ENCODE data around the gene KRTAP5-11. TPM values are rescaled to one million over a fixed set of nuclear protein-coding genes. Genes with fewer than 3 reads are reported as not detected.
"Not testable (repeated sequence)": the region's sequence is repeated elsewhere in the genome, so short reads cannot be mapped to it uniquely, and the experiment has no call there.

The KRTAP5-11 gene
- total and polyA plus RNA-seq, 4 experiments from 2014 or later = not detected

DNA sequence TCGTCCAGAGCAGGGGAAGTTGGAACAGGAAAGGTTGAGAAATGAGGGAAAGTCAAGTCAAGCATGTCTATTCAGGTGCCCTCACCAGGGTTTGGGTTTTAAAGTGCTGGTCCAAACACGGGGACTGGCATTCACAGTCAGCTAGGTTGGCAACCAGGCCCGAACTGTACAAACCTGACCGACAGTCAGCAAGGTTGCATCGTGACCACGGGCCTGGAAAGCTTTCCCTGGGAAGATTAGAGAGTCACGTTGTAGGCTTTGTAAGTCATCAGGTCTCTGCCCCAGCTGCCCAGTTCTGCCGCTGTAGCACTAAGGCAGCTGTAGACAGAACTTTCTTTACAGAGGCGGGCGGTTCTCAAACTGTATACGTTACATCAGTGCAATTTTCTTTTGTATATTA is 9.9 kb downstream of the KRTAP5-11 start:
- peaks cover 3 to 6% of the 10 kb centered on the region in 2 donors for H3K27me3 Mint-ChIP-seq
- Histone ChIP-seq H3K36me3 (ENCODE audit: insufficient read depth, low read length) (no peaks in the 10 kb centered on the region), H3K27ac (ENCODE audit: low read depth, low read length) (no peak overlapping the region), H3K4me3 (ENCODE audit: low read length in 2 of 2) (no peak overlapping the region), H3K9me3 (ENCODE audit: control insufficient read depth in 1 of 2, low read length in 2 of 2) (no peaks in the 10 kb centered on the region), H3K27me3 (ENCODE audit: insufficient read depth, low read length) (no peaks in the 10 kb centered on the region), H3K4me1 (ENCODE audit: insufficient read depth, low read length) (no peaks in the 10 kb centered on the region)
- ChIA-PET CTCF (ENCODE audit: partially characterized antibody) (no interaction called here), POLR2A (ENCODE audit: partially characterized antibody) (no interaction called here)
- no peak for DNase-seq
- intact Hi-C loops (cut with micrococcal nuclease) = no loop called here
- no peaks in the 10 kb centered on the region for H3K36me3 Mint-ChIP-seq
- no peak overlapping the region for H3K4me3 Mint-ChIP-seq
- H3K4me1 Mint-ChIP-seq = peaks cover 0 to 3% (median 0%) of the 10 kb centered on the region in 4 donors
- H3K9me3 Mint-ChIP-seq = no peaks in the 10 kb centered on the region
- H3K27ac Mint-ChIP-seq = no peak overlapping the region

DNA sequence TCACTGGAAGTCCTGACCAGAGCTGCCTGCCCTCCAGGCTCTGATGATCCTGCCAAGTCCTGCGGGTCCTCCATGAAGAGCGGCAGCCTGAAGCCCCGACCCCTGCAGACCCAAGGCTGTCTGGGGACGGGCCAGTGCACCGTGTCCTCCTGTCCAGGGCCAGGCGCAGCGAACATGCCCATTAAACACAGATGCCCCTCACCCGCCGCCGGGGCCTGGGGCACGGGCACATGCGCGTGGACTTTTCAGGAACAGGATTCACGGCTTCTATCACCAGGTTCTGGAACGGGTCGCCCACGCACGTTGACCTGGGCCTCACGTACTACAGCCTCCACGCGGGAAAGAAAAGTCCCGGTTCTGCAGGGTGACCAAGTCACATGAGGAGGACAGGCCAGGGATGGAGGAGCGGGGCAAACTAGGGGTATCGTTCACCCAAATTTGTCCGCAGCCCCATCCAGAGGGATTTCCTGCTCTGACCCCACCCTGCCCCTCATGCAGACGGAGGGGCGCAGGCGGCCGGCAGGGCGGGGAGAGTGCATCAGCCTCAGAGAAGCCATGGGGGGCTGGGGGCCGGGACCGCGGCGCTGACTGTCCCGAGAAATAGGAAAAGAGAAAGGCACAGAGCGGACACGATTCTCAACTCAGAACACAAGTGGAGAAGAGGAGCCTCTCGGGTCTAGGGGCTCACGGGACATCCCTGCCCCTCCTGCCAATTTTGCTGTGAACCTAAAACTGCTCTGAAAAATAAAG is 11.4 kb downstream of the KRTAP5-11 start:
- not testable (repeated sequence) for H3K27ac Mint-ChIP-seq

DNA sequence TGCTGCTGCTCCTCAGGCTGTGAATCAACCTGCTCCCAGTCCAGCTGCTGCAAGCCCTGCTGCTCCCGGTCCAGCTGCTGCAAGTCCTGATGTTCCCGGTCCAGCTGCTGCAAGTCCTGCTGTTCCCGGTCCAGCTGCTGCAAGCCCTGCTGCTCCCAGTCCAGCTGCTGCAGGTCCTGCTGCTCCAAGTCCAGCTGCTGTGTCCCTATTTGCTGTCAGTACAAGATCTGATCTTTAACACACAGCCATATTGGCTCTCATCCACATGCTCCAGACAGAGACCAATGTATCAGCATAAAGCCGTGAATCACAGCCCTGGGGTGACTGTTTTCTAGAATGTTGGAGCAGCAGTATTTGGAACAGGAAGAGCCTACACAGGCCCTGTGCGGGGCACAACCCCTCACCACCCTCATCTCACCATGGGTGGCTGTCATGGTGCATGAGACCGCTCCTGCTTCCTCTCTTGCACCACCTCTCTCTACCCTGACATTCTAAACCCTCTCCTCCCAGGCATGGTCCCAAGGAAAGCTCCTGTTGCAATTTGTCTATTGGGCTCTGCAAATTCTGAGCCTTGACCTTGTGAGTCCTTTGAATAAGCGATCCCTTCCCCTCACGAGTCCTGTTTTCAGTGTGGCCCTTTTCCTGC is 13.8 kb downstream of the KRTAP5-11 start:
- intact Hi-C loops (cut with micrococcal nuclease) = no loop called here
- peaks cover 14 to 18% of the 10 kb centered on the region in 2 donors for H3K27me3 Mint-ChIP-seq

More for the DNA sequence above, 11.4 kb downstream of the KRTAP5-11 start:
- DNase-seq; POLR2A ChIA-PET (ENCODE audit: partially characterized antibody); H3K36me3 Mint-ChIP-seq; H3K27me3 ChIP-seq (ENCODE audit: insufficient read depth, low read length); H3K9me3 Mint-ChIP-seq; intact Hi-C loops (cut with micrococcal nuclease); H3K4me3 ChIP-seq (ENCODE audit: low read length in 2 of 2); H3K27ac ChIP-seq (ENCODE audit: low read depth, low read length); H3K9me3 ChIP-seq (ENCODE audit: control insufficient read depth in 1 of 2, low read length in 2 of 2); H3K4me1 Mint-ChIP-seq; H3K4me3 Mint-ChIP-seq; H3K4me1 ChIP-seq (ENCODE audit: insufficient read depth, low read length); CTCF ChIA-PET (ENCODE audit: partially characterized antibody); H3K36me3 ChIP-seq (ENCODE audit: insufficient read depth, low read length): not testable (repeated sequence)
- H3K27me3 Mint-ChIP-seq = peaks cover 7 to 10% of the 10 kb centered on the region in 2 donors

DNA sequence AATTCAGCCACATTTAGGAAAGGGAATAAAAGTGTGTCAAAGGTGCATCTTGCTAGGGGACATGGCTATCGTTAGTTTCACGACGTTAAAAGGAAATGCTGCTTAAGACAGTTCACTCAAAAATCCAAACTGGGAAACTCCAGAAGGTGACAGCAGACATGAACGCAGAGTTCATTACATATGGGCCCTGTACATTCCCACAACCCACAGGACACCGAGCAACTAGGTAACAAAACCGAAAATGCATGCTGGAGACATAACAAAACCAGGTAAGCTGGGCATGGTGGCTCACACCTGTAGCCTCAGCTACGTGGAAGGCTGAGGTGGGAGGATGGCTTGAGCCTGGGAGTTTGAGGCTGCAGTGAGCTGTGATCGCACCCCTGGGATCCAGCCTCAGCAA is 15.0 kb downstream of the KRTAP5-11 start:
- H3K4me1 ChIP-seq (ENCODE audit: insufficient read depth, low read length); H3K27ac Mint-ChIP-seq; H3K36me3 Mint-ChIP-seq; intact Hi-C loops (cut with micrococcal nuclease); H3K36me3 ChIP-seq (ENCODE audit: insufficient read depth, low read length); H3K4me1 Mint-ChIP-seq; DNase-seq; H3K4me3 Mint-ChIP-seq; H3K9me3 Mint-ChIP-seq; H3K27ac ChIP-seq (ENCODE audit: low read depth, low read length); H3K27me3 ChIP-seq (ENCODE audit: insufficient read depth, low read length); H3K9me3 ChIP-seq (ENCODE audit: control insufficient read depth in 1 of 2, low read length in 2 of 2); CTCF ChIA-PET (ENCODE audit: partially characterized antibody); POLR2A ChIA-PET (ENCODE audit: partially characterized antibody); H3K4me3 ChIP-seq (ENCODE audit: low read length in 2 of 2): not testable (repeated sequence)
- H3K27me3 Mint-ChIP-seq = peaks cover 23 to 28% of the 10 kb centered on the region in 2 donors

More for the DNA sequence above, 13.8 kb downstream of the KRTAP5-11 start:
- H3K27me3 ChIP-seq (ENCODE audit: insufficient read depth, low read length) = no peaks in the 10 kb centered on the region
- H3K27ac ChIP-seq (ENCODE audit: low read depth, low read length) = no peak overlapping the region
- Mint-ChIP-seq H3K36me3 (no peaks in the 10 kb centered on the region), H3K4me1 (peaks cover 0 to 3% (median 0%) of the 10 kb centered on the region in 4 donors), H3K27ac (peak overlapping the region in 1 of 7 donors; percentile 35), H3K4me3 (no peak overlapping the region), H3K9me3 (no peaks in the 10 kb centered on the region)
- POLR2A ChIA-PET (ENCODE audit: partially characterized antibody) = no interaction called here
- DNase-seq = no peak
- no peaks in the 10 kb centered on the region for H3K36me3 ChIP-seq (ENCODE audit: insufficient read depth, low read length)
- no peaks in the 10 kb centered on the region for H3K9me3 ChIP-seq (ENCODE audit: control insufficient read depth in 1 of 2, low read length in 2 of 2)
- H3K4me3 ChIP-seq (ENCODE audit: low read length in 2 of 2) = no peak overlapping the region
- CTCF ChIA-PET (ENCODE audit: partially characterized antibody) = no interaction called here
- no peaks in the 10 kb centered on the region for H3K4me1 ChIP-seq (ENCODE audit: insufficient read depth, low read length)

DNA sequence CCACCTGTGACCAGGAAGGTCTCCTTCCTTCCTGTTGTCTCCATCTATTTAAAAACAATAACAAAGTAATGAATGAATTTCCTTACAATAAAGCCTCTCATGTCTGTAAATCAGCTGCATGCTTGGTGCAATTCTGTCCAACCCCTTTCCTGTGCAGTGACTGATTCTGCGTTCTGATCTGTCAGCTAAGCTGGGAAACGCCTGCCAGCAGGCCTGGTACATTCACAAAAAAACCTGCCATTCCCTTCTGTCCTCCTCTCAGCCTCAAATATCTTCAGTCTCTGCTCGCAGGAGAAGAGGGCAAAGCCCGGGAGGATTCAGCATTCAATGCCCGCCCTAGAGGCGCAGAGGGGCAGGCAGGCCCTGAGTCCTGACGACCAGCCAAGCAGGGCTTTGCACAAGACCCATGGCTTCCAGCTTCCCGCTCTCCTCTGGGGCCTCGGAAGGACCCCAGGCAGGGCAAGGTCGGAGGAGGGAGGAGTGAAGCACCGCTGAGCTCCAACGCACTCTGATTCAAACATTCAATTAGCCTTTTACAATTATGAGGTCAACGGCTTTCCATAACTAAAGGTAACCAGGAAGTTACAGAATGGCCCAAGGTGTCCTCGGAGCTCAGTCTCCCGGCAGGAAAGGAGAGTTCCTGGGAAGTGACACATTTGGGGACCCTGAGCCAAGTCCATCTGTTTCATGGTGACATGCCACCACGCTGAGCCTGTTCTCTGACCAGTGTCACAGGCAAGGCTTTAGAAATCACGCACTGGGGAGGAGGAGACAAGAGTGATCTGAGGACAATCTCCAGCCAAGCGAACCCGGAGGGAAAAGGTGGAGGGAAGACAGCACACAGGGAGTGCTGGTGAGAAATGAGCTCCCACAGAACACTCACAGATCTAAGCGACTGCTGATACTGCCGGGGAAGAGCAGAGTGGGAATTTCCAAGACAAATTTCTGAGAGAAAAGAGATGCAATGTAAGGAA is 15.8 kb downstream of the KRTAP5-11 start:
- H3K4me1 Mint-ChIP-seq; H3K36me3 Mint-ChIP-seq; H3K27me3 ChIP-seq (ENCODE audit: insufficient read depth, low read length); DNase-seq; H3K4me1 ChIP-seq (ENCODE audit: insufficient read depth, low read length); CTCF ChIA-PET (ENCODE audit: partially characterized antibody); POLR2A ChIA-PET (ENCODE audit: partially characterized antibody); intact Hi-C loops (cut with micrococcal nuclease); H3K4me3 ChIP-seq (ENCODE audit: low read length in 2 of 2); H3K9me3 ChIP-seq (ENCODE audit: control insufficient read depth in 1 of 2, low read length in 2 of 2); H3K36me3 ChIP-seq (ENCODE audit: insufficient read depth, low read length); H3K27ac ChIP-seq (ENCODE audit: low read depth, low read length); H3K4me3 Mint-ChIP-seq; H3K9me3 Mint-ChIP-seq: not testable (repeated sequence)
- Mint-ChIP-seq H3K27me3 (peaks cover 23 to 28% of the 10 kb centered on the region in 2 donors), H3K27ac (peak overlapping the region in 1 of 7 donors; percentile 66)

DNA sequence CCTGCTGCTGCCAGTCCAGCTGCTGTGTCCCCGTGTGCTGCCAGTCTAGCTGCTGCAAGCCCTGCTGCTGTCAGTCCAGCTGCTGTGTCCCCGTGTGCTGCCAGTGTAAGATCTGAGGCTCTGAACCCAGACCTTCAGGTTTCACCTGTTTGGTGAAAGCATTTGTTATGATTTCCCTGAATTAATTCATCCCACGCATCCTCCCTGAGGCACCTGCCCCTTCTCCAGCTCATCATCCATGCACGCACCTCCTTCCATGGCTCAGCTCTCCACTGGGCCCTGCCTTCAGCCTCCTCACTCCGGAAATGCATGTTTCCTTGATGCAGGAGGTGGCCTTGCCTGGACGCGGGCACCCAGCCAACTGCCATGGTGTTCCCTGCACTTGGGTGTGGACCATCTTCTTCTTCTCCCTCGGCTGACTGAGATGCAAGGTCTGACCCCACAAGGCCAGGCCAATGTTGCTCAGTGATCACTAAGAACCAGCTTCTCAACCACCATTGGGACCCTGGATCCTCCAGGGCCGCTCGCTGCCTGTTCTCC is 16.5 kb downstream of the KRTAP5-11 start:
- Mint-ChIP-seq H3K27ac (no peak overlapping the region), H3K4me1 (peaks cover 0 to 7% (median 4%) of the 10 kb centered on the region in 4 donors), H3K9me3 (no peaks in the 10 kb centered on the region), H3K27me3 (peaks cover 23 to 31% of the 10 kb centered on the region in 2 donors), H3K36me3 (no peaks in the 10 kb centered on the region), H3K4me3 (no peak overlapping the region)
- no peak overlapping the region for H3K4me3 ChIP-seq (ENCODE audit: low read length in 2 of 2)
- DNase-seq = no peak
- POLR2A ChIA-PET (ENCODE audit: partially characterized antibody) = no interaction called here
- intact Hi-C loops (cut with micrococcal nuclease) = no loop called here
- H3K27me3 ChIP-seq (ENCODE audit: insufficient read depth, low read length) = no peaks in the 10 kb centered on the region
- no peaks in the 10 kb centered on the region for H3K4me1 ChIP-seq (ENCODE audit: insufficient read depth, low read length)
- H3K9me3 ChIP-seq (ENCODE audit: control insufficient read depth in 1 of 2, low read length in 2 of 2) = no peaks in the 10 kb centered on the region
- no peak overlapping the region for H3K27ac ChIP-seq (ENCODE audit: low read depth, low read length)
- no peaks in the 10 kb centered on the region for H3K36me3 ChIP-seq (ENCODE audit: insufficient read depth, low read length)
- CTCF ChIA-PET (ENCODE audit: partially characterized antibody) = no interaction called here

DNA sequence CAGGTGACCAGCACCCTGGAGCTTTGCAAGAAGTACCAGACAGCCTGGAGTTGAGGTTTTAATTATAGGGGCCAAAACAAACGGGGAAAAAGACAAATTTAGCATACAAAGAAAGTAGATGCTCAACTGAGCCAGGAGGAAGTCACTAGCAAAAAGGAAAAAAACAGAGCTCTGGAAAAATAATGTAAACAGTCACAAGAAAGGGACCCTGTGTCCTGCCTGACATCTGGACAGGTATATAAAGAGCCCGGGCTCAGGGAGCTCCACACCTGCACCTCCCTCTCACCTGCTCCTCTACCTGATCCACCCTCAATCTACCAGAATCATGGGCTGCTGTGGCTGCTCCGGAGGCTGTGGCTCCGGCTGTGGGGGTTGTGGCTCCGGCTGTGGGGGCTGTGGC is 17.4 kb downstream of the KRTAP5-11 start, which contains the start of gene KRTAP5-10:
KRTAP5-10 (plus strand) TSS at position 301 of the 400 bp plus-strand sequence; CDS start at position 326, 25 bp downstream.
- no peak within 1 kb of the TSS for H3K27ac ChIP-seq (ENCODE audit: low read depth, low read length)
- Mint-ChIP-seq H3K27ac (no peak within 1 kb of the TSS), H3K9me3 (peaks cover 0 to 2% (median 0%) of the 10 kb centered on the region in 8 donors), H3K36me3 (no peaks in the 10 kb centered on the region), H3K27me3 (peaks cover 19 to 28% of the 10 kb centered on the region in 2 donors), H3K4me3 (no peak within 1 kb of the TSS), H3K4me1 (peaks cover 0 to 5% (median 4%) of the 10 kb centered on the region in 4 donors)
- no peaks in the 10 kb centered on the region for H3K27me3 ChIP-seq (ENCODE audit: insufficient read depth, low read length)
- intact Hi-C loops (cut with micrococcal nuclease) = no loop called here
- no peaks in the 10 kb centered on the region for H3K9me3 ChIP-seq (ENCODE audit: control insufficient read depth in 1 of 2, low read length in 2 of 2)
- no peak for DNase-seq
- H3K4me3 ChIP-seq (ENCODE audit: low read length in 2 of 2) = no peak within 1 kb of the TSS
- H3K4me1 ChIP-seq (ENCODE audit: insufficient read depth, low read length) = no peaks in the 10 kb centered on the region
- no peaks in the 10 kb centered on the region for H3K36me3 ChIP-seq (ENCODE audit: insufficient read depth, low read length)
- CTCF ChIA-PET (ENCODE audit: partially characterized antibody) = interaction anchor here (0.6 kb wide), 1 partner anchor 17 kb away, joined by 3 read pairs; no protein-coding TSS in a partner anchor
- POLR2A ChIA-PET (ENCODE audit: partially characterized antibody) = no interaction called here
